HG03354 (cell line): Measurements from ENCODE around the gene TMCC3.

Experiments used
- ATAC-seq: cut with Tn5 transposase; IDR thresholded peaks from one replicate; pipeline ENCODE4 v1.9.1; 2021; ENCODE audit warnings: mild to moderate bottlenecking; ENCODE audit not compliant: unreplicated experiment, poor library complexity, severe bottlenecking

The TMCC3 gene

DNA sequence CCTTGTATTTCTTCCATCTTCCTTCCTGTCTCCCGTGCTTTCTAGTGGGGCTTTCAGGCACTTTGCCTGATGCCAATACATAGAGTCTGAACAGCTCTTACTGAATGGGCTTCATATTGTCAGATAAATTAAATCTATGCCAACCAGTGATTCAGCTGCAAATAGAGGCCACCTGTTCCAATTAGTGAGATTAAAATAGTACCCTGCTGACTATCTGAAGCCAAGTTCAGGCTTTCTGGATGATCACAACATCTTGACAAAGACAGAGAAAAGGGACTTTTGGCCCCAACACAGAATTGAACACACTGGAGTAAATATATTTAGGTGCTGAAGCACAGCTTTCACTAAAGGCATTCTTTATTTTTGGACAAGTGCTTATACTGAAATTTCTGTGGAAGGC is 11.8 kb downstream of the TMCC3 start:
- ATAC-seq = no peak

DNA sequence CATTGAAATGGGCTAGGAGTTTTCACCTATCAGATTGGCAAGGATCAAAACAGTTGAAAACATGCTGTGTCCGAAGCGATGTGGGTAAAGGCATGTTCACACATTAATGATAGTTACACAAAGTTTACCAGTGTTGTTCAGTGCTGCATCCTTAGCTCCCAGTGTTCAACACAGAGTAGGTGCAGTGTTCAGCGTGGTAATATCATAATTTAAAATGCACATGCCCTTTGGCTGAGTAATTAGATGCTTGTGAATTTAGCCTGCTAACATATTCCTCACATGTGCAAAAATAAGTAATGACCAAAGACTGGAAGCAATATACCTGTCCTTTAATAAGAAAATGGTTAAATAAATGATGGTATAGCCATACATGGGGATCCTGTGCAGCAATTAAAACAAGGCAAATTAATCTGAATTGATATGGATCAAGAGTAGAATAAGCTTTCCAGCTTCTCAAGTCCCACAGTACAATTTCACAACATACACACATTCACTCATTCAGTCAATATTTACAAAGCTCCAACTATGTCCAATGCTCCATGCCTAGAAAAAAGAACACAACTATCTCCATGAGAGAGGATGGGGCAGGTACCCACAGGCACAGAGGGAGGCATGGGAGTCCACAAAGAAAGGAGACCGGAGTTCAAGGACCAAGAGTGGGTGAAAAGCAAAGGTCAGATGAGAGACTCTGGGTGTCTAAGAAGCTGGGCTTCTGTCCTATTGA is 12.8 kb downstream of the TMCC3 start:
- no peak for ATAC-seq

DNA sequence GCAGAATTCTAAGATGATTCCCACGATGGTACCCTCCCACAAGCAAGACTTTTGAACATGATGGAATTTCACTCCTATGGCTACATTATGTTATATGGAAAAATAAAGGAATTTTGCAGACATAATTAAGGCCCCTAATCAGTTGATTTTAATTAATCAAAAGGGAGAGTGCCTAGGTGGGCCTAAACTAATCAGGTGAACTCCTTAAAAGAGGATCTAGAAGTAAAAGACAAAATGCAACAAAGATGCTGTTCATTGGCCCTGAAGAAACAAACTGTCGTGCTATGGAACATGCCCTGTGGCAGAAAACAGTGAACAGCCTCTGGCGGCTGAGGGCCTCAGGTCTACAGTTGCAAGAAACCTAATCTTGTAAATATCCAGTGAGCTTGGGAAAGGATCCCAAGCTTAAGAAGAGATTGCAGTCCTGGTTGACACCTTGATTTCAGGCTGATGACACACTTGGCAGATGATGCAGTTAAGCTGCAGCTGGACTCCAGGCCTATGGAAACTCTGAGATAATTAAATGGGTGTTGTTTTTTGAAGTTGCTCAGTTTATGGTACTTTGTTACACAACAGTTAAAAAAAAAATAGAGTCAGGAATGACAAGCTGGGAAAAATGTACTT is 13.8 kb downstream of the TMCC3 start:
- no peak for ATAC-seq

DNA sequence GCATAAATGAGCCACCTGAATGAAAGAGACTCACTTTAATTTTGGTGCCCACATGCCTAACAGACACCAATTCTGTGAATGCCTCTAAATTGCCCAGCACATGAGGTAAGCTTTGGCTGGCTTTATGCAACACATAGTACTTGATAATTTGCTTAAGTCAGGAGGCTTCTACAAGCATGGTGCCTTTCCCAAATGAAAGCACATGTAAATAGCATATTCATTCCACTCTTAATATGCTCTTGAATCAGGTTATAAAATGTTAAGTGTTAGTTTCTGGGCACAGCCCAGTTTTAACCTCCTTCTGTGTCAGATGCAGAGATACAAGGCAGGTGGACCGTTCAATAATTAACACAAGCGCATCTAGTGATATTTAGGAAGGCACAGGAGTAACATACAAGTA is 15.6 kb downstream of the TMCC3 start:
- ATAC-seq = no peak

DNA sequence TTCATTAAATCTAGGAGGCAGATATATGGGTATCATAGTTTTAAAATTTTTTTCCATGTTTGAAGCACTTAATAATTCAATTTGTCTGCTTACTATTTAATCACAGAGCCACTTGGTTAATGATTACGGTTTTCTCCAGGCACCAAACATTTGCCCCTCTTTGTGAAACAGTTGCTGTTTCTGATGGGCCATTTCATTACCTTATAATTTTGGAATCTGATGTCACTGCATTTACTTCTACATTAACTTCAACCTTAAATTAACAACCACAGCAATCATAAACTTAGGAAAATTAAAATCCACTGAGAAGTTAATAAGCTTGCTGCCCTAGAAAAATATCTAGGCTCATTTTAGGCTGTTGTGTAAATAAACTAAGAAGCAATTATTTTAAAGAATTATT is 17.0 kb downstream of the TMCC3 start:
- ATAC-seq = no peak

DNA sequence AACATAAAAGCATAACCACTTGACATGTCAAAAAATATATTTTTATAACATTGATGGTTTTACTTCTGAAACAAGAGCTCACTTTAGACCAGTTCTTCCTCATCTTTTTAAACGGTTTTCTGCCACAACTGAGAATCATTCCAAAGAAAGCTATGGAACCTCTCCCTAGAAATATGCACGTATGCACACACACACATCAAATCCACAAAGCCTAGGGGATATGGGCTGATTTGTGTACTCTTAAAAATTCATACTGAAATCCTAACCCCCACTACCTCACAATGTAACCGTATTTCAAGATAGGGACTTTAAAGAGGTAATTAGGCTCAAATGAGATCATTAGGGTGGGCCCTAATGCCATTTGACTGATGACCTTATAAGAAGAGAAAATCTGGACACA is 19.3 kb downstream of the TMCC3 start:
- ATAC-seq = no peak

DNA sequence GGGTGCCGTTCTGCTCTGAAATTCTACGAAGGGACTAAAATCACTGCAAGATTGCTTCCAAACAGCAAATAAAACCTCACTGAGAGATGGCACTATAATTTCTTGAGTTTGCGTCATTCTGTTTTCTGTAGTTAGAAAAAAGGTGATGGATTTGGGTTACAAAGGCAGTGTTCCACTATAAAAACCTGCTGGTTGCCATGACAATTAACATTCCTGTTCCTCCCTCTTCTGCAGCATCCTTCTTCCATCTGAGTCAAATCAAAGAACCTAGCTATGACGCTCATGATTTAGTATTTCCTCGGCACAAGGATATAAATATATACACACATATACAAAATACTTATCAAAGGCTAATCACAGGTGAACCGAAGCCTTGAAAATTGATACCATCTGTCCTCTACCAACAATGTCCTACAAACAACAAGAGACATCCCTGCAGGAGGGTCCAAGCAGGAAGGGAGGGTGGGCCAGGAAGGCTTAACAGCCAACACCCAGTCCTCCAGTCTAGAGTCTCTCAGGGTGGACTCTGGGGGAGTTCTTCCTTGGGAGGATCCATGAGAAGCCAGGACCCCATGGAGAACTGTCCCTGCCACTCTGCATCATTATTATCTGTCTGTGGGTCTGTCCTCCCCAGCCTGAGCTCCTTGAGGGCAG is 21.4 kb downstream of the TMCC3 start:
- ATAC-seq = no peak

DNA sequence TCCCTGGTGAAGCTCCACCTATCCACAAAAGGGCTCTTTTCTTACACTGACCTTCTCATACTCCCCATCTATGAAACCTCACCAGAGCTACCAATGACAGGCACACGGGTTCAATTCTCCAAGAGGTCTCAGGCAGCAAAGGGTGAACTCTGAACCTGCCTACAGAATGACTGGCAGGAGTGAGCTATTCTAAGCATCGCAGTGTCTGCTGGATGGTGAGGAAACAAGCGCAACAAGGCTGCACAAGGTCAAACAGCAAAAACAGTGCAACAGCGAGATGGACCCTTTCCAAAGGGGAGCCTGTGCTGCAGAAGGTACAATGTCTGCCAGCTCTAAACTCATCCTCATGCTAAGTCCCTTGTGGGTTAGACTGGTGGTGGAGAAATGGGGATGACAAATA is 22.0 kb downstream of the TMCC3 start:
- no peak for ATAC-seq

DNA sequence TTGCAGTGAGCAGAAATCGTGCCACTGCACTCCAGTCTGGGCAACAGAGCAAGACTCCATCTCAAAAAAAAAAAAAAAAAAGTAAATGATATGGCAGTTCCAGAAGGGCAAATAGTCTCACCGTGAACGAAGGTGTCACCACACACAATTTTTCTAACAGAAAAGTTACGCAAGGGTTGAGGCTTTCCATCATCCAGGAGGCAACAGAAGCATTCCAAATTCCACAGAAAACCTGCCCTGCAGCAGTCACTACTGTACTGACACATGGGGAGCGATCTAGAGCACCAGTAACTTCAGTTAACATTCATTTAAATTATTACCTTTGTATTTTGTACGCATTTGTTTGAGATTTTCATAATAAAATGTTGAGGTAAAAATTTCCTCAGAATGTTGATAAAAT is 24.8 kb downstream of the TMCC3 start:
- ATAC-seq = no peak

DNA sequence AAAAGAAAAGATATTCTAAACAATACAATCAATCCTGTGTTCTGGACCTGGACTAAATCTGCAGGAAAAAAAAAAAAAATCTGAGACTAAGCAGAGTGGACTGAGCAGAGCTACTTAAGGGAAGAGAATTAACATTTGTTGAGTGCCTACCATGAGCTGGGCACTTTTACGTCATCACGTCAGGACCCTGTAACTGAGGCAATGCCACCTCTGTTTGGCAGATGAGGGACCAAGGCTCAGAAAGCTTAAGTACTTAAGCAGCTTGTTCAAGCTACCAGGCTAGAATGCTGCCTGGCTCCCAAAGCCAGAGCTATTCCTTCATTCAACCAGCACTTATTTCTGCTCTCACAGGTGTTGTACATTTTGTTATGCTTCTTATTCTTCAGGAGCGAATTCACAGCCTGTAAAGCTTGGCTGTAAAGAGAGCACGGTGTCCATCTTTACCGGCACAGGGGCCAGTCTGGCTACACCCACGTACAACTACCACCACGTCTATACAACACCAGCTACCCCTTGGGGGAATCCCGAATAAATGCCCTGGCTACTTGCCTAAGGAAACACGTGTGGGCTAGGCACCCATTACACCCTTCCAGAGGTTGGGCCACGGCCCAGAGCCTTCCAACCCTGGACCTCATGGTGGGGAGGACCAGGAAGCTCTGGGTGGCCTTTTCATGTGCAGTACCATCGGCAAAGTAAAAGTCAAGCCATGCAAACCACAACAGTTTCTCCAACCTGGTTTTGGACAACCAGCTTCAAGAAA is 27.0 kb downstream of the TMCC3 start:
- ATAC-seq = no peak

DNA sequence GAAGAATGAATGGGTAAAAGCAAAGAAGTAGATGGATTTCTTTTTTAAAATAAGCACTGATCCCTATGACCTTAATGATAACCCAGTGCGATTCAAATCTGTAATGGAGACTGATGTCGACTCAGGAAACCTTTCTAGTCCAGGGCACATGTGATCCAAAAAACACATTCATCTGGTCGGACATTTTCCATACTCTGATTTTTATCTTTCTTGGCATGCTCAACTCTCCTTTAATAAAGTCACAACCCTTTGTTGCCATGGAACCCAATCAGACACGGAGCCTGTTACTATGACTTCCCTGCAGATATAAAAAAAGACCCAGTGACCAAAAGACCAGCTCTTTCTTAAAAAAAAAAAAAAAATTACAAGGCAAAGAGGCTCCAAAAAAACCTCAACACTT is 27.9 kb downstream of the TMCC3 start:
- ATAC-seq = no peak

DNA sequence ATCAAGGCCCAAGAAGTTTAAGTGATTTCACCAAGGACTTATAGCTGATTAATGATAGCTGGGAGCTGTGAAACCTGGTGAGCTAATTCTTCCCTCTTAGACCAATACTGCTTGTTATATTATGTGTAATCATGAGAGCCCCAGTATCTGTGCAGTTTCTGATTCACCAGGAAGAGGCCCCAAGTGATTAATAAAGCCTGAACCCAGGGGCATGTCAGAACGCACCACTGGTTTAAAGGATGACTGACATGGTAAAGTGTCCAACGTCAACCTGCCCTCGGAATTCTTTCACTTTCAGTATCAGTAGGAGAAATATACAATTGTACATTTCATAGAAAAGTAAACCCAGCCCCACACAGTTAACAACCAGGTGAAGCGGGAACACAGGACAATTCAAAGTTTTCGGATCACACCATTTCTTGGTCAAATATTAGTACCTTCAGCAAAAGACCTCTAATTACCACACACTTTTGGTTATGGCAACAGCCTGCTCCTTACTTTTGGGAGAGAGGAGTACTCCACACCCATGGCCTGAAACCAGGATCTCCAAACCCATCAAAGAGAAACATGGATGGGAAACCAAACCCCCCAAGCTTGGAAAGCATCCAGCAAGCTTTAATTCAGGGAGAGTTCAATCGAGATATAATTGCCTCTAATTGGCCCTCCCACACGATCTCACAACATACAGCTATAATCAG is 28.5 kb downstream of the TMCC3 start:
- peak; percentile 95 for ATAC-seq

DNA sequence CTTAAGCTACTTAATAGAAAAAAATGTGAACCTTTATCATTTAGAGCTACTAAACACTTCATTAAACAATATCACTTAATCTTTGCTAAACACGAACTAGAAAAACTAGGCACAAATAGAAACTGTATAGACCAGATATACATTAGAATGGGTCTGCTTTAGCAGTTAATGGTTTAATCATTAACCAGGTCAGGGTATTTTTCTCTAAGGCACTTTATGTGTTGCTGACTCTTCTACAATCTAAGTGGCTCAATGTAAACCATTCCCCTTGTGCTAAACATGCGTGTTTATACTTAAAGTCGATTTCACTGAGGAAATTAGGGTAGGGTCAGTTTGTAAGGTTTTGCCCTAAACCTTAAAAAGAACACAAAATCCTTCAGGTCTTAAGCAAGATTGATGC is 29.7 kb downstream of the TMCC3 start:
- no peak for ATAC-seq

DNA sequence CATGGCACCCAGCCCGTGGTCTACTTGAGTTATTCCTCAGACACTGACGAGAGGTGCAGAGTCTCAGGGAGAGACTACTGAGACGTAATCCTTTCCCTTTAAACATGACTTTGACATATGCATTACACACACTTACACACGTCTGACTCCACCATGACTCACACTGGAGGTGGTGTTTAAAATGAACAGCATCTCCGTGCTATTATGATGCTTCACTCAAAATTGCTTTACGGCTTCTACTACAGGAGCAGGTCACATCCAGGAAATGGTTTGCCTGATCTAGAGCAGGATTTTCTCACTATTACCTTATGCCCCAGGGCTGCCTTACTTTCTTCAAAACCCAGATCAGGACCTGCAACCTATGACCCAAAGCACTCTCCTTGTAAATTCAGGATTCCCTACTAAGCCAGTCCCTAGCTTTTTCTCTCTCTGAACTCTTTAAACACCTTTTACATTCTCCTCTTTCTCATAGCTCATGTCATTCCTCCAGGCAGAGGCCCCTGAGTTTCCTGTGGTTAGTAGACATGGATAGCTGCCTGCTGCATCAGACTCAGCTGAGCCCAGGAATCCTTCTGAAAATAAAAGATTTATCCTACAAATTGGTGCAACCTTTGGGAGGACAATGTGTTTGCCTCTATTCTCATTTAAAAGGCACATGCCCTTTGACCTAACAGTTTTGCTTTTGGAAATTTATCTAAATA is 31.2 kb downstream of the TMCC3 start:
- no peak for ATAC-seq

DNA sequence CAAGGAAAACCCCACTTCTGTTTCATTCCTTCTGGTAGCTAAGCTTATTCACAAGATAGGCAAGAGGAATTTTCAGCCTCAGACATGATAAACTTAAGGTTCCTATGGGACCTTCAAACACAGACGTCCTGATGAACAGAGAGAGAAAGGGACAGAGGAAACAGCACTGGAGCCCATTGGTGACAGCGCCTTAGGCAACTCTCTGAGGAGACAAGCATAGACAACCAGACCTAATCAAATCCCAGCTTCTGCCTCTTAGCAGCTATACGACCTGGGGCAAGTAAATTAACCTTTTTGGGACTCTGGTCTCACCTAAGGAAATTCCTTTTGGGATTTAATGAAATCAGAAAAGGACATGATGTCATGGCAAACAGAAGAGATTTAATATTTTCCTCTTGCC is 33.3 kb downstream of the TMCC3 start:
- no peak for ATAC-seq

DNA sequence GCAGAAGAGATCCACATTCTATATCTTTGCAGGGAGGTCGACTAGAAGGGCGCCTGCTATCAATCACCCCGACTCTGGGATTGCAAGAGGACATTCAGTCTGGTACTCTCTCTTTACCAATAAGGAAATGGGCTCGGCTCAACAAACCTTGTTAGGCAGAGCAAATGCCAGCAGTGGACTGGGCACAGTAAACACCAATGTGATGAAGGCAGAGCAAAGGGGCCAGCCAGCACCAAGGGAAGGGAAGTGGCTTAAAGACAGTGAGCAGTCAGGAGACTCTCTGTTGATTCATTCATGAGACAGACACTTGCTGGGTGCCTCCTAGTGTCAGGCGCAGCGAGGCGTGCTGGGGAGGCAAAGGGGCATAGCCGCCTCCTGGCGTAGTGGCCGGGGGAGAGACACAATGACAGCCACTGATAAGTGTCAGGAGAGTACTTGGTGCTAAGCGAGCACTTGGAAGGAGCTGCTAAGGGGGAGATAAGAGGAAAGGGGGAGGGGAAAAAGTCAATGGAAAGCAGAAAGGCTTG is 34.1 kb downstream of the TMCC3 start:
- no peak for ATAC-seq

DNA sequence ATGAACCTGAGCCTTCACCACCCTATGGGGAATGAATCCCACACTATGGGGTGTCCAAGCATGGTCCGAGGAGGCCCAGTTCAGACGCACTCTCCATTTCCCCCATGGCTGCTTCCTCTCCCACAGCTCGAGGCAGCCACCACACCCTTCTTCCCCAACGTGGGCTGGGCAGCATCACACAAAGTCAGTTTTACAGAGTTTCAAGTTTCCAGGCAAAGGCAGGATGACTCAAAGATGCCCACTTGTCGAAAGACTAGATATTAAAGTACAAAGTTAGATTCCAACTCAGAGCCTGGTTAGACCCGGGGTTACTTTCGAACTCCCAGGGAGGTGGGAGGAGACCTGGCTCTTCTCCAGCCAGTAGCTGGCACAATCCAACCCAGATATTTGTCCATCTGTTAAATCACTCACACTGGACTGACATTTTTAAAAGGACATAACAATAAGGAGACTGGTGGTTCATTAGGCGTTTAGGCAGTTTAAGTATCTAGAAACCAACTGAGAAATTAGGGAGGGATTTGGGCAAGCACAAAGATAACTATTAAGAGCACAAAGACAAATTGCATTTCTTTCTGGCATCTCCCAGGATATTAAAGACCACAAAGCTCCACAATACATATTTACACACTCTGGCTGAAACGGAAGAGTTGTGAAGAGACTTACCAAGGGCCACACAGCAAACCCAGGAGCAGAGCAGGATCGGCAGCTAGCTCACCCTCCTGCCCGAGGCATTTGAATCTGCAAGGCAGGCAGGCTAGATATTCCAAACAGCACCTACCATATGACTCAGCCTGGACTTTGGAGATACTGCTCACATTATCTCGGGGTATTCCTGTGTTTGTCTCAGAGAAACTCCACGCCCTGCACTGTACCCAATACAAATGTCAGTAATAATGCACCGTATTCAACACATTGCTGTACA is 34.8 kb downstream of the TMCC3 start:
- ATAC-seq = no peak

DNA sequence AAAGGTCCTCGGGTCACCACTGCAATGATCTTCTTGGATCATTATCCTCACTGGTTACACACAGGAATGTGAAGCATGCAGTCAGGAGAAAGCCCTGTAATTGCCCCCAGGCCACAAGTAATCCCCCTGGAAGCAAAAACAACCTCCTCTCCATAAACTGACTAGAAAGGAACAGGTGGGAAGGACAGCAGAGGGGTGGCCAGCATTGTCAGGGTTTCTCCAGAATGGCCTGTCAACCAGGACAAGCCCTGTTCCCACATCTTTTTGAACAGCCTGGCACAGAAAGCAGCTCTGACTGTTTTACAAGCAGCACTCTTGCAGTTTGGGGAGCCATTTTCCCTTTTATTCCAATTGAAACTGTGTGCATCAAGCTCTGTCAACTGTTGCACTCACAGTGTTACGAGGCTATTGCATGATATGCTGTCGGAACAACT is 36.1 kb downstream of the TMCC3 start:
- no peak for ATAC-seq
